K562 (cell line): Measurements from ENCODE around the gene SLC12A6. TPM values are rescaled to one million over a fixed set of nuclear protein-coding genes. Genes with fewer than 3 reads are reported as not detected.

Source experiments
- CXXC5 ChIP-seq: fragments of 250-450 bp; sonication (Bioruptor Pico); IDR thresholded peaks from 2 replicates; pipeline ENCODE4 v1.8.0; 2022; ENCODE audit warnings: inconsistent platforms, mild to moderate bottlenecking, moderate library complexity
- SMAD4 ChIP-seq: fragments of 250-450 bp; sonication (Bioruptor Pico); conservative IDR thresholded peaks from 2 replicates; pipeline ENCODE4 v1.8.0; 2021; ENCODE audit warnings: inconsistent platforms, mild to moderate bottlenecking, moderate library complexity
- ZNF212 ChIP-seq: fragments of 450-650 bp; formaldehyde crosslinking; IDR thresholded peaks from 2 replicates; pipeline ENCODE4 v1.4.0; 2020; ENCODE audit warnings: mild to moderate bottlenecking
- ZNF717 ChIP-seq: fragments of 250-450 bp; sonication (Bioruptor Pico); IDR thresholded peaks from 2 replicates; pipeline ENCODE4 v1.5.0; 2021
- polyA plus RNA-seq, 8 experiments: library from polyadenylated mRNA; depleted of rRNA in 4 of 8; stranded (reverse) in 5 of 8; unstranded in 3 of 8; fragments of >200 nt; fragmentation: Nextera tagmentation in 2 of 8; fragmentation: Illumina TruSeq in 1 of 8; extraction: Ambion mirVana in 2 of 8; extraction: Trizol in 1 of 8; gene quantifications; 2 replicates each; pipeline versions ENCODE4 v1.2.1 to v1.2.3, GENCODE V29; 2011 to 2014; ENCODE audit warnings: inconsistent platforms in 1 of 8, missing spikeins in 1 of 8
- total RNA-seq, 7 experiments: library from RNA; depleted of rRNA in 6 of 7; stranded (reverse); fragments of >200 nt in 6 of 7; fragmentation: Illumina TruSeq in 2 of 7; extraction: Trizol in 2 of 7; gene quantifications; 2 replicates each; pipeline versions ENCODE4 v1.2.1 to v1.2.3, GENCODE V29; 2011 to 2021; ENCODE audit warnings: low replicate concordance in 1 of 7
- TF ChIP-seq, protein P1 (sequence below): fragments of 250-450 bp; sonication (Bioruptor Pico); IDR thresholded peaks from 2 replicates; pipeline ENCODE4 v1.5.0; 2022; ENCODE audit warnings: mild to moderate bottlenecking
- TF ChIP-seq, protein P2 (sequence below), 2 experiments: IDR thresholded peaks in 1 of 2; conservative IDR thresholded peaks in 1 of 2; 2 replicates each; pipeline ENCODE4 v1.6.1; 2016; ENCODE audit warnings: low read depth in 2 of 2, mild to moderate bottlenecking in 1 of 2, missing compliant biosample characterization in 1 of 2, missing genetic modification characterization in 1 of 2, moderate library complexity in 1 of 2
- TF ChIP-seq, protein P3 (sequence below): fragments of 200-600 bp; sonication (generic); IDR thresholded peaks from one replicate; pipeline ENCODE4 v1.6.1; 2012; ENCODE audit warnings: mild to moderate bottlenecking, low read depth, low read length, inconsistent platforms

Gene SLC12A6
- total and polyA plus RNA-seq, 9 of the 15 experiments (the other 6 are each of a cell fraction or from before 2014, with no cell fraction given), result 1.4 to 16.4 (median 6.7) TPM

DNA sequence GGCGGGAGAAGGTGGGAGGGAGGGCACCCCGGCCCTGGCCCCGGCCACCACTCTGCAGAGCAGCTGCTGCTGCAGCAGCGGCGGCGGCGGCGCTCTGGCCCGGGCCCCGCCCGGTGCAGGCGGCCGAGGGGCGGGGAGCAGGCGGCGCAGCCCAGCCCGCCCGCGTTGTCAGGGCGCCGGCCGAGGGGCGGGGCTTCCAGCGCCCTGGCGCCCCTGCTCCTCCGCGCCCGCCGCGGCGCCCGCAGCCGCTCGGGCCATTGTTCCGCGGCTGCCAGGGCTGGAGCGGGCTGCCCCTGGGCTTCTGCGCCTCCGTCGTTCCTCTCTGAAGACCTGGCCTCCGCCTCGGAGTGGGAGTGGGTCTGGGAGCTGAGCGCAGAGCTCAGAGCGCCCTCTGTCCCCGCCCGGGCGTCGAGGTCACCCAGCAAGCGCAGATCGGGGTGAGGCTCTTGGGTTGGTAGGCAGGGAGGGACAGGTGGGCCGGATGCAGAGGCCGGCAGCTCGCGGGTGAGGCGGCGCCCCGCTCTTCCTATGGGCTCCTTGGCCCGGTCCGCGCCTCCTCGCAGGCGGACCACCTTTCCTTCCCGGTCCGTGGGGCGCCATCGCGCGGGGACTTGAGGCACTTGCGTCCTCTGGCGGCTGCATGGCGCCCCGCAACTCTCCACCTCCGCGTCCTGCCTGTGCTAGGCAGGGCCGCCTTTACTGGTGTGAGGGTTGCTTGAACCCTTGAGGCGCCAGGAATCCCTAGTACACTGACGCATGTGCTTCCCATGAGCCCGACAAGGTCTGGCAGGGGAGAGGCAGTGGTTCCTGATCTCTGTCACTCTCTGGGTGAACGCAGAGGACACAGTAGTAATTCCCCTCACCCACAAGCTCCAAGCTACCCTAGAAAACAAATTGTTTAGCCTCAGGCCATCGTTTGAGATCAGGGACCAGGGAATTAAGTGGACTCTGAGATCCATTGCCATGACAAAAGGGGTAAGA lies 29.8 kb upstream of the SLC12A6 start, which contains the start of gene LPCAT4 (continued):
- TF ChIP-seq, protein P1, sequence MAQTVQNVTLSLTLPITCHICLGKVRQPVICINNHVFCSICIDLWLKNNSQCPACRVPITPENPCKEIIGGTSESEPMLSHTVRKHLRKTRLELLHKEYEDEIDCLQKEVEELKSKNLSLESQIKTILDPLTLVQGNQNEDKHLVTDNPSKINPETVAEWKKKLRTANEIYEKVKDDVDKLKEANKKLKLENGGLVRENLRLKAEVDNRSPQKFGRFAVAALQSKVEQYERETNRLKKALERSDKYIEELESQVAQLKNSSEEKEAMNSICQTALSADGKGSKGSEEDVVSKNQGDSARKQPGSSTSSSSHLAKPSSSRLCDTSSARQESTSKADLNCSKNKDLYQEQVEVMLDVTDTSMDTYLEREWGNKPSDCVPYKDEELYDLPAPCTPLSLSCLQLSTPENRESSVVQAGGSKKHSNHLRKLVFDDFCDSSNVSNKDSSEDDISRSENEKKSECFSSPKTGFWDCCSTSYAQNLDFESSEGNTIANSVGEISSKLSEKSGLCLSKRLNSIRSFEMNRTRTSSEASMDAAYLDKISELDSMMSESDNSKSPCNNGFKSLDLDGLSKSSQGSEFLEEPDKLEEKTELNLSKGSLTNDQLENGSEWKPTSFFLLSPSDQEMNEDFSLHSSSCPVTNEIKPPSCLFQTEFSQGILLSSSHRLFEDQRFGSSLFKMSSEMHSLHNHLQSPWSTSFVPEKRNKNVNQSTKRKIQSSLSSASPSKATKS (CRISPR knock-in tag), result no peak
- TF ChIP-seq CXXC5, result peak; percentile 75
- TF ChIP-seq, protein P2, sequence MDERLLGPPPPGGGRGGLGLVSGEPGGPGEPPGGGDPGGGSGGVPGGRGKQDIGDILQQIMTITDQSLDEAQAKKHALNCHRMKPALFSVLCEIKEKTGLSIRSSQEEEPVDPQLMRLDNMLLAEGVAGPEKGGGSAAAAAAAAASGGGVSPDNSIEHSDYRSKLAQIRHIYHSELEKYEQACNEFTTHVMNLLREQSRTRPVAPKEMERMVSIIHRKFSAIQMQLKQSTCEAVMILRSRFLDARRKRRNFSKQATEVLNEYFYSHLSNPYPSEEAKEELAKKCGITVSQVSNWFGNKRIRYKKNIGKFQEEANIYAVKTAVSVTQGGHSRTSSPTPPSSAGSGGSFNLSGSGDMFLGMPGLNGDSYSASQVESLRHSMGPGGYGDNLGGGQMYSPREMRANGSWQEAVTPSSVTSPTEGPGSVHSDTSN (CRISPR knock-in tag; IDR thresholded peaks at IDR 0.05; ENCODE audit: low read depth), result no peak
- TF ChIP-seq, protein P2 (tag; conservative IDR thresholded peaks at IDR 0.05; ENCODE audit: low read depth), result no peak
- peak; percentile 77; the same call in 1 of the 2 replicates for TF ChIP-seq SMAD4 (CRISPR knock-in tag)
- TF ChIP-seq ZNF212 (CRISPR knock-in tag), result no peak
- TF ChIP-seq, protein P3, sequence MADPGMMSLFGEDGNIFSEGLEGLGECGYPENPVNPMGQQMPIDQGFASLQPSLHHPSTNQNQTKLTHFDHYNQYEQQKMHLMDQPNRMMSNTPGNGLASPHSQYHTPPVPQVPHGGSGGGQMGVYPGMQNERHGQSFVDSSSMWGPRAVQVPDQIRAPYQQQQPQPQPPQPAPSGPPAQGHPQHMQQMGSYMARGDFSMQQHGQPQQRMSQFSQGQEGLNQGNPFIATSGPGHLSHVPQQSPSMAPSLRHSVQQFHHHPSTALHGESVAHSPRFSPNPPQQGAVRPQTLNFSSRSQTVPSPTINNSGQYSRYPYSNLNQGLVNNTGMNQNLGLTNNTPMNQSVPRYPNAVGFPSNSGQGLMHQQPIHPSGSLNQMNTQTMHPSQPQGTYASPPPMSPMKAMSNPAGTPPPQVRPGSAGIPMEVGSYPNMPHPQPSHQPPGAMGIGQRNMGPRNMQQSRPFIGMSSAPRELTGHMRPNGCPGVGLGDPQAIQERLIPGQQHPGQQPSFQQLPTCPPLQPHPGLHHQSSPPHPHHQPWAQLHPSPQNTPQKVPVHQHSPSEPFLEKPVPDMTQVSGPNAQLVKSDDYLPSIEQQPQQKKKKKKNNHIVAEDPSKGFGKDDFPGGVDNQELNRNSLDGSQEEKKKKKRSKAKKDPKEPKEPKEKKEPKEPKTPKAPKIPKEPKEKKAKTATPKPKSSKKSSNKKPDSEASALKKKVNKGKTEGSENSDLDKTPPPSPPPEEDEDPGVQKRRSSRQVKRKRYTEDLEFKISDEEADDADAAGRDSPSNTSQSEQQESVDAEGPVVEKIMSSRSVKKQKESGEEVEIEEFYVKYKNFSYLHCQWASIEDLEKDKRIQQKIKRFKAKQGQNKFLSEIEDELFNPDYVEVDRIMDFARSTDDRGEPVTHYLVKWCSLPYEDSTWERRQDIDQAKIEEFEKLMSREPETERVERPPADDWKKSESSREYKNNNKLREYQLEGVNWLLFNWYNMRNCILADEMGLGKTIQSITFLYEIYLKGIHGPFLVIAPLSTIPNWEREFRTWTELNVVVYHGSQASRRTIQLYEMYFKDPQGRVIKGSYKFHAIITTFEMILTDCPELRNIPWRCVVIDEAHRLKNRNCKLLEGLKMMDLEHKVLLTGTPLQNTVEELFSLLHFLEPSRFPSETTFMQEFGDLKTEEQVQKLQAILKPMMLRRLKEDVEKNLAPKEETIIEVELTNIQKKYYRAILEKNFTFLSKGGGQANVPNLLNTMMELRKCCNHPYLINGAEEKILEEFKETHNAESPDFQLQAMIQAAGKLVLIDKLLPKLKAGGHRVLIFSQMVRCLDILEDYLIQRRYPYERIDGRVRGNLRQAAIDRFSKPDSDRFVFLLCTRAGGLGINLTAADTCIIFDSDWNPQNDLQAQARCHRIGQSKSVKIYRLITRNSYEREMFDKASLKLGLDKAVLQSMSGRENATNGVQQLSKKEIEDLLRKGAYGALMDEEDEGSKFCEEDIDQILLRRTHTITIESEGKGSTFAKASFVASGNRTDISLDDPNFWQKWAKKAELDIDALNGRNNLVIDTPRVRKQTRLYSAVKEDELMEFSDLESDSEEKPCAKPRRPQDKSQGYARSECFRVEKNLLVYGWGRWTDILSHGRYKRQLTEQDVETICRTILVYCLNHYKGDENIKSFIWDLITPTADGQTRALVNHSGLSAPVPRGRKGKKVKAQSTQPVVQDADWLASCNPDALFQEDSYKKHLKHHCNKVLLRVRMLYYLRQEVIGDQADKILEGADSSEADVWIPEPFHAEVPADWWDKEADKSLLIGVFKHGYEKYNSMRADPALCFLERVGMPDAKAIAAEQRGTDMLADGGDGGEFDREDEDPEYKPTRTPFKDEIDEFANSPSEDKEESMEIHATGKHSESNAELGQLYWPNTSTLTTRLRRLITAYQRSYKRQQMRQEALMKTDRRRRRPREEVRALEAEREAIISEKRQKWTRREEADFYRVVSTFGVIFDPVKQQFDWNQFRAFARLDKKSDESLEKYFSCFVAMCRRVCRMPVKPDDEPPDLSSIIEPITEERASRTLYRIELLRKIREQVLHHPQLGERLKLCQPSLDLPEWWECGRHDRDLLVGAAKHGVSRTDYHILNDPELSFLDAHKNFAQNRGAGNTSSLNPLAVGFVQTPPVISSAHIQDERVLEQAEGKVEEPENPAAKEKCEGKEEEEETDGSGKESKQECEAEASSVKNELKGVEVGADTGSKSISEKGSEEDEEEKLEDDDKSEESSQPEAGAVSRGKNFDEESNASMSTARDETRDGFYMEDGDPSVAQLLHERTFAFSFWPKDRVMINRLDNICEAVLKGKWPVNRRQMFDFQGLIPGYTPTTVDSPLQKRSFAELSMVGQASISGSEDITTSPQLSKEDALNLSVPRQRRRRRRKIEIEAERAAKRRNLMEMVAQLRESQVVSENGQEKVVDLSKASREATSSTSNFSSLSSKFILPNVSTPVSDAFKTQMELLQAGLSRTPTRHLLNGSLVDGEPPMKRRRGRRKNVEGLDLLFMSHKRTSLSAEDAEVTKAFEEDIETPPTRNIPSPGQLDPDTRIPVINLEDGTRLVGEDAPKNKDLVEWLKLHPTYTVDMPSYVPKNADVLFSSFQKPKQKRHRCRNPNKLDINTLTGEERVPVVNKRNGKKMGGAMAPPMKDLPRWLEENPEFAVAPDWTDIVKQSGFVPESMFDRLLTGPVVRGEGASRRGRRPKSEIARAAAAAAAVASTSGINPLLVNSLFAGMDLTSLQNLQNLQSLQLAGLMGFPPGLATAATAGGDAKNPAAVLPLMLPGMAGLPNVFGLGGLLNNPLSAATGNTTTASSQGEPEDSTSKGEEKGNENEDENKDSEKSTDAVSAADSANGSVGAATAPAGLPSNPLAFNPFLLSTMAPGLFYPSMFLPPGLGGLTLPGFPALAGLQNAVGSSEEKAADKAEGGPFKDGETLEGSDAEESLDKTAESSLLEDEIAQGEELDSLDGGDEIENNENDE, result no peak
- TF ChIP-seq ZNF717 (CRISPR knock-in tag), result no peak
